ENCODE results near the gene TFRC.

DNA sequence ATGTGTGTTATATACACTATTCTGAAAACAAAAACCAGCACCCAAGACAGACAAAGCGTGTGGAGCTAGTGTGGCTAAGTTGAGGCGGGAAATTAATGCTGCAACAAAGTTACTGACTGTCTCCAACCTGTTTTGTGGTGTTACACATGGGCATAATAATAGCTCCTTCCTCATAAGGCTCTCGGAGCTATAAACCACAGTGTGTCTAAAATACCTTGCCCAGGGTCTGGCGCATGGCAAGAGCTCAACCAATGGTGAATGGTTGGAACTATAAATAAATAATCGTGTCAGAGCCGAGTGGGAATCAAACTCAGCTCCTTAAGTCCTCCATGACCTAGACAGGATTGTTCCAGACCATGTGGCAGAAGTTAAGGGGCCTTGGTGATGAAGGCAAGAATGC is 35.9 kb upstream of the TFRC start:
- no peak for TF ChIP-seq POLR2AphosphoS5 (IDR thresholded peaks at IDR 0.05; ENCODE audit: low read depth, low read length)
- TF ChIP-seq, protein P1, sequence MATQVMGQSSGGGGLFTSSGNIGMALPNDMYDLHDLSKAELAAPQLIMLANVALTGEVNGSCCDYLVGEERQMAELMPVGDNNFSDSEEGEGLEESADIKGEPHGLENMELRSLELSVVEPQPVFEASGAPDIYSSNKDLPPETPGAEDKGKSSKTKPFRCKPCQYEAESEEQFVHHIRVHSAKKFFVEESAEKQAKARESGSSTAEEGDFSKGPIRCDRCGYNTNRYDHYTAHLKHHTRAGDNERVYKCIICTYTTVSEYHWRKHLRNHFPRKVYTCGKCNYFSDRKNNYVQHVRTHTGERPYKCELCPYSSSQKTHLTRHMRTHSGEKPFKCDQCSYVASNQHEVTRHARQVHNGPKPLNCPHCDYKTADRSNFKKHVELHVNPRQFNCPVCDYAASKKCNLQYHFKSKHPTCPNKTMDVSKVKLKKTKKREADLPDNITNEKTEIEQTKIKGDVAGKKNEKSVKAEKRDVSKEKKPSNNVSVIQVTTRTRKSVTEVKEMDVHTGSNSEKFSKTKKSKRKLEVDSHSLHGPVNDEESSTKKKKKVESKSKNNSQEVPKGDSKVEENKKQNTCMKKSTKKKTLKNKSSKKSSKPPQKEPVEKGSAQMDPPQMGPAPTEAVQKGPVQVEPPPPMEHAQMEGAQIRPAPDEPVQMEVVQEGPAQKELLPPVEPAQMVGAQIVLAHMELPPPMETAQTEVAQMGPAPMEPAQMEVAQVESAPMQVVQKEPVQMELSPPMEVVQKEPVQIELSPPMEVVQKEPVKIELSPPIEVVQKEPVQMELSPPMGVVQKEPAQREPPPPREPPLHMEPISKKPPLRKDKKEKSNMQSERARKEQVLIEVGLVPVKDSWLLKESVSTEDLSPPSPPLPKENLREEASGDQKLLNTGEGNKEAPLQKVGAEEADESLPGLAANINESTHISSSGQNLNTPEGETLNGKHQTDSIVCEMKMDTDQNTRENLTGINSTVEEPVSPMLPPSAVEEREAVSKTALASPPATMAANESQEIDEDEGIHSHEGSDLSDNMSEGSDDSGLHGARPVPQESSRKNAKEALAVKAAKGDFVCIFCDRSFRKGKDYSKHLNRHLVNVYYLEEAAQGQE (IDR thresholded peaks at IDR 0.05; ENCODE audit: insufficient read depth in 1 of 2, low read depth in 2 of 2, low read length in 1 of 2) = no peak

All from Panc1 (cell line).